Chondrocyte (in vitro differentiated cells): ENCODE data around the gene FAM161B. TPM values are rescaled to one million over a fixed set of nuclear protein-coding genes. Genes with fewer than 3 reads are reported as not detected.

ENCODE experiments used
- DNase-seq: peaks from one replicate; pipeline ENCODE4 v3.0.0; 2021; ENCODE audit warnings: mixed read lengths, low spot score
- H3K27ac Mint-ChIP-seq: one replicate; pipeline ENCODE4 v1.8.0; 2021; ENCODE audit warnings: mild to moderate bottlenecking, moderate library complexity, mixed read lengths; ENCODE audit not compliant: unreplicated experiment
- H3K27me3 Mint-ChIP-seq: 2 replicates; pipeline ENCODE4 v1.8.0; 2021; ENCODE audit warnings: low read depth, mixed read lengths
- H3K36me3 Mint-ChIP-seq: 2 replicates; pipeline ENCODE4 v1.8.0; 2021; ENCODE audit warnings: low read depth, mixed read lengths
- H3K4me1 Mint-ChIP-seq: 2 replicates; pipeline ENCODE4 v1.8.0; 2021; ENCODE audit warnings: low read depth, mild to moderate bottlenecking, mixed read lengths
- H3K4me3 Mint-ChIP-seq: one replicate; pipeline ENCODE4 v1.8.0; 2021; ENCODE audit warnings: mild to moderate bottlenecking, moderate library complexity, mixed read lengths; ENCODE audit not compliant: unreplicated experiment
- H3K9me3 Mint-ChIP-seq: 2 replicates; pipeline ENCODE4 v1.8.0; 2021; ENCODE audit warnings: low read depth, mixed read lengths
- CTCF ChIP-seq: fragments of 200-600 bp; sonication (generic); IDR thresholded peaks from 2 replicates; pipeline ENCODE4 v1.5.0; 2021; ENCODE audit warnings: antibody characterized with exemption, mild to moderate bottlenecking, moderate library complexity
- total RNA-seq: library from RNA; stranded (reverse); gene quantifications from 3 replicates; pipeline ENCODE4 v1.2.1, GENCODE V29; 2021

Gene FAM161B
- total RNA-seq, 1 donor from 2014 or later: 5.5 TPM

- Mint-ChIP-seq H3K27me3 (no peaks in the 10 kb centered on the region), H3K4me1 (no peaks in the 10 kb centered on the region), H3K27ac (no peak overlapping the region), H3K36me3 (peaks cover 40% of the 10 kb centered on the region), H3K4me3 (no peak overlapping the region), H3K9me3 (no peaks in the 10 kb centered on the region)
- DNase-seq: no peak
- TF ChIP-seq CTCF: no peak
Measured at GRCh38 chr14:73961192-73961591, 11.3 kb upstream of the FAM161B start.

GRCh38 chr14:73958591-73958990, 8.7 kb upstream of the FAM161B start:
- Mint-ChIP-seq H3K36me3 (peaks cover 41% of the 10 kb centered on the region), H3K27ac (no peak overlapping the region)
- no peak for TF ChIP-seq CTCF

GRCh38 chr14:73955674-73956073, 5.8 kb upstream of the FAM161B start:
- Mint-ChIP-seq H3K4me3 (no peak overlapping the region), H3K36me3 (peaks cover 27% of the 10 kb centered on the region), H3K27ac (no peak overlapping the region), H3K27me3 (no peaks in the 10 kb centered on the region), H3K4me1 (peaks cover 14% of the 10 kb centered on the region), H3K9me3 (no peaks in the 10 kb centered on the region)
- TF ChIP-seq CTCF: no peak
- no peak for DNase-seq

More at GRCh38 chr14:73958591-73958990, 8.7 kb upstream of the FAM161B start:
- no peak overlapping the region for H3K4me3 Mint-ChIP-seq
- H3K9me3 Mint-ChIP-seq: no peaks in the 10 kb centered on the region
- DNase-seq: no peak
- H3K27me3 Mint-ChIP-seq: no peaks in the 10 kb centered on the region
- H3K4me1 Mint-ChIP-seq: no peaks in the 10 kb centered on the region

- H3K4me3 Mint-ChIP-seq: no peak overlapping the region
- peaks cover 17% of the 10 kb centered on the region for H3K36me3 Mint-ChIP-seq
- H3K9me3 Mint-ChIP-seq: no peaks in the 10 kb centered on the region
- H3K27me3 Mint-ChIP-seq: no peaks in the 10 kb centered on the region
- H3K4me1 Mint-ChIP-seq: peaks cover 24% of the 10 kb centered on the region
- no peak overlapping the region for H3K27ac Mint-ChIP-seq
- no peak for TF ChIP-seq CTCF
- DNase-seq: no peak
Measured at GRCh38 chr14:73953731-73954130, 3.8 kb upstream of the FAM161B start.

- no peaks in the 10 kb centered on the region for H3K27me3 Mint-ChIP-seq
- DNase-seq: no peak
- peaks cover 6% of the 10 kb centered on the region for H3K4me1 Mint-ChIP-seq
- peaks cover 14% of the 10 kb centered on the region for H3K36me3 Mint-ChIP-seq
- no peak overlapping the region for H3K27ac Mint-ChIP-seq
- TF ChIP-seq CTCF: no peak
- no peaks in the 10 kb centered on the region for H3K9me3 Mint-ChIP-seq
- no peak overlapping the region for H3K4me3 Mint-ChIP-seq
Measured at GRCh38 chr14:73945159-73945670, 4.7 kb downstream of the FAM161B start.
